OCI-LY7 (cell line): Measurements from ENCODE around the gene MRPL22. TPM values are rescaled to one million over a fixed set of nuclear protein-coding genes. Genes with fewer than 3 reads are reported as not detected.

Experiments
- BruUV-seq: library from RNA; stranded (reverse); fragments of 400-500 nt; replicated peaks from 2 replicates; lab custom pipeline; 2021; lab: Mats Ljungman, UMichigan
- CTCF ChIA-PET: fragments of 300-600 bp; sonication (Branson Sonifier 250); formaldehyde crosslinking; loops from one replicate; lab custom pipeline; 2022; ENCODE audit warnings: antibody characterized with exemption; ENCODE audit not compliant: unreplicated experiment; lab: Charles Lee
- POLR2A ChIA-PET: fragments of 300-600 bp; sonication (Branson Sonifier 250); formaldehyde crosslinking; loops from one replicate; lab custom pipeline; 2022; ENCODE audit warnings: antibody characterized with exemption; lab: Charles Lee
- DNase-seq: peaks from one replicate; pipeline ENCODE4 v3.0.0-alpha.2; 2015; ENCODE audit warnings: low spot score
- H2AFZ ChIP-seq: fragments of 200-600 bp; sonication (generic), shearing (Covaris generic); 2 replicates; pipeline ENCODE4 v1.6.1; 2014; ENCODE audit warnings: mild to moderate bottlenecking, antibody characterized with exemption, low read length, moderate library complexity
- H3K27ac ChIP-seq: fragments of 200-600 bp; sonication (generic); 2 replicates; pipeline ENCODE4 v1.5.1; 2014; ENCODE audit warnings: mixed run types, low read depth, mild to moderate bottlenecking, moderate library complexity, low read length, inconsistent platforms; ENCODE audit not compliant: poor library complexity, severe bottlenecking
- H3K36me3 ChIP-seq: fragments of 200-600 bp; sonication (generic); 2 replicates; pipeline ENCODE4 v1.6.1; 2014; ENCODE audit warnings: mild to moderate bottlenecking, antibody characterized with exemption, low read length, moderate library complexity, mixed read lengths; ENCODE audit not compliant: insufficient read depth
- H3K4me1 ChIP-seq: fragments of 200-600 bp; sonication (generic); 2 replicates; pipeline ENCODE4 v1.5.1; 2014; ENCODE audit warnings: mild to moderate bottlenecking, low read length; ENCODE audit not compliant: insufficient read depth, poor library complexity, severe bottlenecking
- H3K4me2 ChIP-seq: fragments of 200-600 bp; sonication (generic); 2 replicates; pipeline ENCODE4 v1.6.1; 2014; ENCODE audit warnings: mild to moderate bottlenecking, low read length
- H3K4me3 ChIP-seq: fragments of 200-600 bp; sonication (generic); 2 replicates; pipeline ENCODE4 v1.5.1; 2014; ENCODE audit warnings: mild to moderate bottlenecking, low read depth, low read length; ENCODE audit not compliant: poor library complexity, severe bottlenecking
- H3K79me2 ChIP-seq: fragments of 200-600 bp; sonication (generic); 2 replicates; pipeline ENCODE4 v1.6.1; 2016; ENCODE audit warnings: low read depth, mild to moderate bottlenecking, low read length, moderate library complexity, mixed read lengths; ENCODE audit not compliant: insufficient read depth
- H3K9me2 ChIP-seq: fragments of 200-600 bp; sonication (generic); 2 replicates; pipeline ENCODE4 v1.6.1; 2016; ENCODE audit warnings: mild to moderate bottlenecking, low read length, mixed read lengths; ENCODE audit not compliant: insufficient read depth
- H3K9me3 ChIP-seq: fragments of 200-600 bp; sonication (generic); 2 replicates; pipeline ENCODE4 v1.6.1; 2014; ENCODE audit warnings: mild to moderate bottlenecking, mixed run types, low read length, mixed read lengths
- H4K20me1 ChIP-seq: fragments of 200-600 bp; sonication (generic); 2 replicates; pipeline ENCODE4 v1.6.1; 2014; ENCODE audit warnings: mild to moderate bottlenecking, antibody characterized with exemption, low read length, moderate library complexity, mixed read lengths; ENCODE audit not compliant: insufficient read depth
- EZH2phosphoT487 ChIP-seq: fragments of 200-600 bp; sonication (generic); IDR thresholded peaks from 2 replicates; pipeline ENCODE4 v1.6.1; 2018; ENCODE audit warnings: low read depth, borderline replicate concordance, mild to moderate bottlenecking, mixed run types, antibody characterized with exemption, low read length, moderate library complexity, mixed read lengths
- intact Hi-C: fragments of 100-400 bp; cut with micrococcal nuclease; formaldehyde crosslinking; loops from one replicate; pipeline ENCODE4 v1.10.0; 2022; ENCODE audit not compliant: unreplicated experiment
- total RNA-seq, 2 experiments: library from RNA; depleted of rRNA in 1 of 2; stranded (reverse); fragments of >200 nt in 1 of 2; shearing (Covaris generic) in 1 of 2; gene quantifications; 2 replicates each; pipeline ENCODE4 v1.2.3, GENCODE V29; 2014 to 2022
- TF ChIP-seq, protein P1 (sequence below): fragments of 200-600 bp; sonication (generic); conservative IDR thresholded peaks from 2 replicates; pipeline ENCODE4 v1.5.1; 2014; ENCODE audit warnings: mild to moderate bottlenecking, antibody characterized with exemption, low read length, moderate library complexity, mixed read lengths

MRPL22 gene
- total RNA-seq, 2 experiments from 2014 or later: 34.0 to 91.8 TPM

GRCh38 chr5:154947778-154948177 lies 6.9 kb downstream of the MRPL22 start:
- no peak for DNase-seq
- Histone ChIP-seq H3K36me3 (peaks cover 77% of the 10 kb centered on the region), H3K4me1 (peaks cover 12% of the 10 kb centered on the region), H4K20me1 (peaks cover 17% of the 10 kb centered on the region), H3K9me3 (no peaks in the 10 kb centered on the region), H3K4me2 (no peak overlapping the region), H2AFZ (no peak overlapping the region), H3K9me2 (no peaks in the 10 kb centered on the region), H3K79me2 (peaks cover 82% of the 10 kb centered on the region), H3K27ac (no peak overlapping the region), H3K4me3 (no peak overlapping the region)
- POLR2A ChIA-PET: no interaction called here
- no TSS peak for BruUV-seq
- TF ChIP-seq, protein P1, sequence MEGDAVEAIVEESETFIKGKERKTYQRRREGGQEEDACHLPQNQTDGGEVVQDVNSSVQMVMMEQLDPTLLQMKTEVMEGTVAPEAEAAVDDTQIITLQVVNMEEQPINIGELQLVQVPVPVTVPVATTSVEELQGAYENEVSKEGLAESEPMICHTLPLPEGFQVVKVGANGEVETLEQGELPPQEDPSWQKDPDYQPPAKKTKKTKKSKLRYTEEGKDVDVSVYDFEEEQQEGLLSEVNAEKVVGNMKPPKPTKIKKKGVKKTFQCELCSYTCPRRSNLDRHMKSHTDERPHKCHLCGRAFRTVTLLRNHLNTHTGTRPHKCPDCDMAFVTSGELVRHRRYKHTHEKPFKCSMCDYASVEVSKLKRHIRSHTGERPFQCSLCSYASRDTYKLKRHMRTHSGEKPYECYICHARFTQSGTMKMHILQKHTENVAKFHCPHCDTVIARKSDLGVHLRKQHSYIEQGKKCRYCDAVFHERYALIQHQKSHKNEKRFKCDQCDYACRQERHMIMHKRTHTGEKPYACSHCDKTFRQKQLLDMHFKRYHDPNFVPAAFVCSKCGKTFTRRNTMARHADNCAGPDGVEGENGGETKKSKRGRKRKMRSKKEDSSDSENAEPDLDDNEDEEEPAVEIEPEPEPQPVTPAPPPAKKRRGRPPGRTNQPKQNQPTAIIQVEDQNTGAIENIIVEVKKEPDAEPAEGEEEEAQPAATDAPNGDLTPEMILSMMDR: no peak
- no peak for TF ChIP-seq EZH2phosphoT487
- intact Hi-C loops: no loop called here
- CTCF ChIA-PET: no interaction called here

GRCh38 chr5:154948313-154948712 lies 7.4 kb downstream of the MRPL22 start:
- H3K79me2 ChIP-seq: peaks cover 82% of the 10 kb centered on the region
- no peak overlapping the region for H3K4me3 ChIP-seq
- CTCF ChIA-PET: no interaction called here
- no peak overlapping the region for H3K27ac ChIP-seq
- no peaks in the 10 kb centered on the region for H3K9me2 ChIP-seq
- no peaks in the 10 kb centered on the region for H3K9me3 ChIP-seq
- intact Hi-C loops: no loop called here
- peaks cover 7% of the 10 kb centered on the region for H3K4me1 ChIP-seq
- no peak overlapping the region for H3K4me2 ChIP-seq
- POLR2A ChIA-PET: no interaction called here
- no peak for DNase-seq
- BruUV-seq: no TSS peak
- no peak overlapping the region for H2AFZ ChIP-seq
- H3K36me3 ChIP-seq: peaks cover 78% of the 10 kb centered on the region
- peaks cover 13% of the 10 kb centered on the region for H4K20me1 ChIP-seq
- no peak for TF ChIP-seq EZH2phosphoT487
- TF ChIP-seq, protein P1: no peak

- CTCF ChIA-PET: no interaction called here
- peaks cover 69% of the 10 kb centered on the region for H3K79me2 ChIP-seq
- TF ChIP-seq, protein P1: no peak
- no peak for TF ChIP-seq EZH2phosphoT487
Observed at GRCh38 chr5:154949781-154950180, 8.9 kb downstream of the MRPL22 start.

More at GRCh38 chr5:154949781-154950180, 8.9 kb downstream of the MRPL22 start:
- no peak overlapping the region for H3K27ac ChIP-seq
- H3K4me2 ChIP-seq: no peak overlapping the region
- intact Hi-C loops: no loop called here
- H3K9me2 ChIP-seq: no peaks in the 10 kb centered on the region
- H4K20me1 ChIP-seq: peaks cover 13% of the 10 kb centered on the region
- BruUV-seq: no TSS peak
- DNase-seq: no peak
- POLR2A ChIA-PET: no interaction called here
- no peaks in the 10 kb centered on the region for H3K9me3 ChIP-seq
- H3K36me3 ChIP-seq: peaks cover 84% of the 10 kb centered on the region
- peaks cover under 1% of the 10 kb centered on the region for H3K4me1 ChIP-seq
- no peak overlapping the region for H2AFZ ChIP-seq
- H3K4me3 ChIP-seq: no peak overlapping the region
